Activated CD8-positive, alpha-beta memory T cell treated with anti-CD3 and anti-CD28 coated beads, Interleukin-2, amount 50 U/mL, for 1 hour (primary cell): Measurements from ENCODE around the gene EFNA5.
"Not testable (repeated sequence)": the region's sequence is repeated elsewhere in the genome, so short reads cannot be mapped to it uniquely, and the experiment has no call there.

Source experiments
- DNase-seq: peaks from one replicate; pipeline ENCODE4 v3.0.0-alpha.2; 2020; ENCODE audit errors: extremely low read depth

The EFNA5 gene

DNA sequence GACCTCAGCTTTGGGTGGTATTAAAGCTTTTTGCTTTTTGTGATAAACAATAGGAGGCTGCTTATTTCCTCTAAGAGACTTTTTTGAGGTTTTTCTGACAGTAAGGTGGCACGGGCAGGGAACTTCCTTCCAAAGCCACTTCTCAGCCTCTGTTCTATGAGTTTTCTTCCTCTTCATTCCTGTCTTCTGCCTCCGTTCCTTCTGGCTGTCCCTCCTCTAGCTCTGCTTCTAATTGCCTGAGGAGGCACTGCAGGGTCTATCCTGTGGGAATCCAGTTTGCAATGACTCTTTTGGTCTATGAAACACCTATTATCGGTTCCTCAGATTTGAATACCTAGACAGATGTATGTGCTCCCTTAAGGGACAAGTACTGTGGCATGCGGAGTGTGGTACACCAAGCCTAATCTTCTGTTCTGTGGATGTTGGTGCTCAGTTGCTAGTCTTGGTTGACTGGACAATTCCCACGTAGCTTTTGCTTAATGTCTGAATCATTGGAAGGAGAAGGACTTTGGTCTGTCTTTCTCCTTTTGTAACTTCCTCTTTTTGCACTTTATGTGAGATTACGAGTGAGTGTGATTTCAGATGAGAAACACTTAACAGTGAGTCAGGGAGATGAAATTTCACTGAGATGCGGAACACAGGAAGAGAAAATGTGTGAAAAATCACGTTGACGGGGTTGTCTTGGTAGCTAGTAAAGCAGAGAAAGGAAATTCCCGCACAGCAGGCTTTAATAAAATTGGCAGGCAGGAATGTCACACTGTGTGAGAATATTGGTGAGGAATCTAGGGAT lies 305.2 kb downstream of the EFNA5 start:
- DNase-seq, result no peak

DNA sequence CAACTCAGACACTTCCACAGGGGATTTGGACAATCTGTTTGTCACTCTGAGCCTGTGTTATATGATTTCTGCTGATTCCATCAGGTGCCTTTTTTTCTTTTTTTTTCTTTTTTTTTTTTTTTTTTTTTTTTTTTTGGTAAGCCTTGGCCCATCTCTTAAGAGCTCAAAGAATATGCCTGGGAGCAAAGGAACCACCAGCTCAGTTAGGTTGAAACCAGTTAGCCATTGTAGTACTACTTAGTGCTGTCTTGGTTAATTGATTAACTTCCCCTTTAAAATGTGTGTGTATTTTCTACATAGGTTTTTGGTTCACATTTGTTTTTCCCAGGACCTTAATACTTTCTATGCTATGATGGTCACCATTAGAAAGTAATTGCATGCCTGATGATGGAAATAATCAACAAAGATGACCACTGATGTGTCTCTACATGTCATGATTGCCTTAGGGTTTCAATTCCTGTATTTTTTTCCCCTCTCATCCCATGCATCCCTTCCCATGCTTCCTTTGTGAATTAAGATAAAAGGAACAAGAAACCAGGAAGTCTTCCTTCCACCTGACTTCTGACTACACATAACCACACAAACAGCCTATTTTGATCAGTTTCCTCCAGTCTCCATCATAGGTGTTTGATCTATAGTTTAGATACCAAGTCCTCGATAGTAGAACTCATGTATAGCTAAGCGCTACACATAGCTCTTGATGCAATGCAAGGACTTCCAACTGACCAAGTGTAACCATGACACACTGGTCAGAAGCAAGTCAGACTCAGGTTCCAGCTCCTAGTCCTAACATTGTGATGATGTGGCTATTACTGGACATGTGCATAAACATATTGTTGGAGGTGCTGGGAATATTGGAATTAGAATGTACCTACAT lies 306.1 kb downstream of the EFNA5 start:
- DNase-seq, result no peak

DNA sequence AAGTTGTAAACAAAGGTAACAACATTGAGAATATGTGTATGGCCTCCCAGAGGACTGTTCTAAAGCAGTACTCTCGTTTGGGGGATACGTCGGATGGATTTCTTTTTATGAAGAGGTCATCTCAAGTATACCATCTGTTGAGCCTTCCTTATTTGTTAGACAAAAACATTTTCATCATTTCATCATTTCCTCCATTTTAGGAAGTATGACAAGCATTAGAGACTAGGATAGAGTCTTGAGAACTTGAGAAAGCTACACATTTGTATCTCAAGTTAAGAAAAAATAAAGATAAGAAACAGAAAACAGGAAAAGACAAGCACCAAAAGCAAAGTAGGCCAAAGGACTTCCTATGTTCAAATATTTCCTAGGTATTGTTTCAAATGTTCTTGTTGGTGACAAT lies 307.0 kb downstream of the EFNA5 start:
- no peak for DNase-seq

DNA sequence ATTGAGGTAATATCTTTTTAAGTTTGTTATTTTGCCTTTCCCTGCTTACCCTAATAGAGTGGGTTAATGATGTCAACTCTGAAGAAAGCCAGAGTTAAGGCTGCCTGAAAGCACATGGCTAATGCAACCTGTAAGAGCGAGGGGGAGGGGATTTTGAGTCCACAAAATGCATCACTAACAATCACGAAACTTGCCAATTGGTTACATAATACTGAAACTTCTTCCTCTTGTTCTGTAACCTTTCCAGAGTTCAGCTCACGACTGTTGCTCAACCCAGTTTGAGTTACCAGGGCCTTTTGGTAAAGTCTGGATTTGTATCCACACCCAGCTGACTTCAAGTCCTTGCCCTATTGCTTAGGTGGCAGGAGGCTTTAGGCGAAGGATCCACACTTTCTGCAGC lies 308.8 kb downstream of the EFNA5 start:
- no peak for DNase-seq

DNA sequence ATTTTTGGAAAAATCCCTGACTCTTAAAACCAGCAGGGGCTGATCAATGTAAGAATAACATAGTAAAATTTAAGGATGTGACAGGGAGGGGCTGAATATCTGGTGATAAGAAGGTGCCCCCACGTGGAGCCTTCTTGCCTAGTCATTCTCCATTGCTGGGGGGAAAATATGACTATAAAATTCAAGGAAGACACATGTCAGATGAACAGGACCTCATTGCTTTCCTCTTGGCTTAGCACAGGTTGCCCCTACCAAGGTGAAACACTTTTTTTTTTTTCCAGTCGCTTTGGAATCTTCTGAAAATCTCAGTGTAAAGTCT lies 310.9 kb downstream of the EFNA5 start:
- no peak for DNase-seq

DNA sequence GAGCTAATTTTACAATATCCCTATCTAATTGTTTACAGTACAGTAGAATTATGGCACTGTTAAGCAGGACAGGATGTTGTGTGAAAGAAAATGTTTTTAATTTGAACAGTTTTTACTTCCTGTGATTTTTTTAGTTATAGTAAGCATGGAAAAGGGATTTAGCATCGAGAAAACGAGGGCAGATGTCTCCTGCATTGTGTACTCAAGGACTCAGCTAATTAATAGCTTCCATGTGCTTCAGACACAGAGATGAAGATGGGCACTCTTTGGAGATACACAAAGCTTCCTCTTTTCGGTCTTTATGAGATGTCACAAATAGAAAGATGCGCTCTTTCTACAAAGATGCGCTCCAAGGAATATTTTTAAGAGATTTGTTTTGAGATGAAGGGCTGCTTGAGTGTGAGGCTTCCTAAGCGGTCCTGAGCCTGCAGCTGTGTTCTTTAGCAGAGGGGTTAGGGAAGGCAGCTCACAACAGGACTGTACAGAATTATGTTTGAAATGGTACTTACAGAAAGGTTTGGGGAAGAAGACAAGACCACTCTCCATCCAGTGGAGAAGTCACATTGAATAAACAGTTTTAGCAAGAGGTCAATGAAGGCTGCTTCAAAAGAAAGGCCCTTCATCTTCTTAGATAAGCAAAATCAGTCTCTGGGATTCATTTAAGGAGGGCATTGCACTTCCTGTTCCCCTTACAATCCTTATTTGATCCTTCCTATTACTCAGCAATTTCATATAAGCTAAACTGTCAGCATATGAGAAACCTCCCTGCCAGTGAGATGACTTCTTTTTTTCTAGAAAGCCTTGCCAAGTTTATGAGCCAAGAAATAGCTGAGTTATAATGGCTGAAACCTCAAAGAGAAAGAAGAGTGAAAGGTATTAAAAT lies 311.5 kb downstream of the EFNA5 start:
- no peak for DNase-seq

DNA sequence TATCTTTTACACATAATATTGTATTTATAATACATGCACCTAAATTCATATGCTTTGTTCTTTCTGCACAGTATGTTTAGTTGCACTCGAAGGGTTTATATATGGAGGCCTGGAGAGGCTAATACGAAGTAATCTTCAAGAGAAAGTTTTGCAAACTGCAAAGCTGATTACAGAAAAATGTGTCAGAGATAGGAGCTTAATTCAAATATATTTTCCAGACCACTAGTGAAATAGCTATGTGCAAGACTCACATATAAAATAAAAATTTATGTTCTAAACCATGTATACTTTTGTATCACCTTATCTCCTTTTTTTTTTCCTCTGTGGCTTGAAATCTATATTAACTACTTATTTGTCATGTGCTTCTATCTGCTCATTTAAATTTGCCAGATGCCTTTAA lies 313.8 kb downstream of the EFNA5 start:
- DNase-seq, result no peak

DNA sequence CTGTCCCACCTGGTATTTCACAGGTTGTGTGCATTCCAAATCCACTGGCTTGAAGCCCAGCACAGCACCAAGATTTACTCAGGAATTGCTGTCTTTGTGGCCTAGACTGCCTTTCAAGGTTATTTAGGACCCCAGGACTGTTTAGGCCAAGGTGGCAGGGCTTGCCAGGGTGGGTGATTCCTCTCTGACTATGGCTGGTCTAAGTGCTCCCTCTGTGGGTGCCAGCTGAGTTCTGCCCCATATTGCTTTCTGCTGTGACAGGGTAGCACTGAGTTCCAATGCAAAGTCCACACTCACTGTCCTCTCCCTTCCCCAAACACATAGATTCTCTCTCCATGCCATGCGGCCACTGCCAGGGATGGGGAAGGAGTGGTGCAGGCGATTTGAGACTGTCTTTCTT lies 318.2 kb downstream of the EFNA5 start:
- no peak for DNase-seq

DNA sequence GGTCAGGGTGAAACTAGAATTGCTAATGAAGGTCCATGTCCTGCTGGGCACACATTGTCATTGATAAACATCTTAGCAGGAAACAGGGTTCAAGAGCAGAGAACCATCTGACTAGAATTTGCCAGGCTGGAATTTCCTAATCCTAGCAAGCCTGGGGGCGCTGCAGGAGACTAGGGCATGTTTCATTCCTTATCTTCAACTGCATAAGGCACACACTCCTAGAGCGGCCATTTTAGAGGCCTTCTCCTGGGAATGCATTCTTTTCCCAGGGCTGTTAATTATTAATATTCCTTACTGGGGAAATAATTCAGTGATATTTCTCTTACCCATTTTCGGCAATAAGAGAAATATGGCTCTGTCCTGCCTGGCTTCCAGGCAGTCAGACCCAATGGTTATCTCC lies 324.2 kb downstream of the EFNA5 start:
- DNase-seq, result not testable (repeated sequence)

DNA sequence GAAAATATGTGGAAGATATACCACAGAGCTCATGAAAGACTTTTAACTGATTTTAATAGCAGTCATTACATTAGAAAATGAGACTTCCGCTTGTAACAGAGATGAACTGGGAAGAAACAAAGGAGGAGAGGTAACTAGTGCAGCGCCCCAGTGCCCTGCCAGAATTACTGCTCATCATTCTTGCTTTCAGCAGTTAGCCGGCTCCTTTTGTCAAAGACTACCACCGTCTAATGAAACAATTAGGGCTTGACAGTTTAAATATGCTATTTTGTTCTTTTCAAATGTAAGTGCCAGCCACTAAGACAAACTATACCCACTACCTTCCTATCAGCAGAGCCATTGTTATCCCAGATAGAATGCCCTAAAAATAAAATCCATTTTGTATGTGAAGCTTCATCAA lies 328.4 kb downstream of the EFNA5 start:
- no peak for DNase-seq

DNA sequence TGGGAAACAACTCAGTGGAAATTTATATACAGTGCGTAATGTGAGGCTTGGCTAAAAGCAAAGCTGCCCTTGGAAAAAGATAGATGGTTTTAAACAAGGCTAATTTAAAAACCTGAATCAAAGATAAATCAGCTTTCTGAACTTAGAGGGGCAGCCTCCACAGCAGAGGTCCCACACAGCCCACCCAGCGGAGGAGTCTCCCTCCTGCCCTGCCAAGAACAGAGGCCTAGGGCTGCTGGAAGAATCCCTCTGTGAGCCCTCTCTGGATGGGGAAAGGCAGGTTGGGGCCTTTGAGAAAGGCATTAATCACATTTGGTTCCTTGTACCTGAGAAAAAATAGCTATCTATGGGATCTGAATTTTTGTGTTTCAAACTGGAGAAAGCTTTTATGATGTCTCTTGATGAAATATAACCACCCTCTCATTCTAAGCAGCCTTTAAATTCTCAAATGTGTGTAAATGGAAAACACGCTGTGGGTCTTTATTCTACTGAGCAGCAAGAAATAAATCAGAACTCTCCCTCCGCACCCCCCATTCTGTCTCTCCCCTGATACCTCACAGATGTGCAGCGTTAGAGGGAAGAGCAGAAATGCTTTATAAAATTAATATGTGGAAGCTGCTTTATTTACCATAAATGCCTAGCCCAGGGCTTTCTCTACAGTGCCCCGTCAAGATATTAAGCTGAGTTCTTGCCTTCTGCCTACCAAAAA lies 329.2 kb downstream of the EFNA5 start:
- DNase-seq, result no peak

DNA sequence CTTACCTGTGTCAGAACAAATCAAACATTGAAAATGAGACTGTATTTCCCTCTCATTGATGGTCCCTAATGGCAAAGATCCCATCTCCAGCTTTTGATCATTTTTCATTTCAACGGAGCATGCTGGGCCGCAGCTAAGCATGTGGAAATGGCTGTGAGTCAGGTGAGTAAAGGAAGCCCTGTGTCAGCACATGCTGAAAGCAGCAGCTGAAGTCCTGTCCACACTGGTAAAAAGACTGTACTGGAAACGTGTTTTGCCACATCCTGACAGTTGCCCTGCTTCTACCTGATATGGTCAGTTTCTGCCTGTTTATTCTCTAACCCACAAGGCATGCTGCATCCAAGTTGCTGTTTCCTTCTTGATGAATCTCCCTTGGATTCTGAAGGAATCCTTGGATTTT lies 330.1 kb downstream of the EFNA5 start:
- no peak for DNase-seq

DNA sequence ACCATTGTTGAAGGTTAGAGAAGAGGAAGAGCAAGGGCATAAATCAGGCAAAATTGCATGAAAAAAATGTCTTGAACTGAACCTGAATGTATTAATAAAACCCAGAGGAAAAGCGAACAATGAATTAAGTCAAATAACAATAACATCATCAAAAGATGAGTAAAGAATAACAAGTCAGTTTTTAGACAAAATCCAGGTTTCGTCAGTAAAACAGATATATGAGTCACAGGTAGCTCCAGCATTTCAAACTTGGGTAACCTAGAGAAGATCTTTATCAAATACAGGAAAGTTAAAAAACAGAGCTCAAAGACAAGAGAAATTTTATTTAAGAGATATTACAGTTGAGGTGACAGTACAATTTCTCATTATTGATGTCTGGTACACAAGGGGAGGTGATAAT lies 332.4 kb downstream of the EFNA5 start:
- no peak for DNase-seq

DNA sequence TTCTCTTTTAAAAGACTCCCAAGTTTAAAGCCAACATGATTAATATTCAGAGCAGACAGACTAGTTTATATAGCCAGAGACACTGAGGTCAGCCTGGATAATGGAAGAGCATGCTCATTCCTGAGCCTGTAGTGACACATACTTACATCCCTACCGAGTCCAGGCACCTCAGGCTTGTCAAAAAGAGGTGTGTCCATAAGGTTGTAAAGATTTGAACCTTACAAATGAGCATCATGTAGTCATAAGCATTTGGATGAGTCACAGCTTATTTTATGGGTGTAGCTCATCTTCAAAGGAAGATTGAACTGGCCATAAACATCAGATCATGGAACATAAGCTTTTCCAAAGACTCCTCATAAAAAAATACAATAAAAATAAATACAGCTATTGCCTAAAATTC lies 333.5 kb downstream of the EFNA5 start:
- no peak for DNase-seq

DNA sequence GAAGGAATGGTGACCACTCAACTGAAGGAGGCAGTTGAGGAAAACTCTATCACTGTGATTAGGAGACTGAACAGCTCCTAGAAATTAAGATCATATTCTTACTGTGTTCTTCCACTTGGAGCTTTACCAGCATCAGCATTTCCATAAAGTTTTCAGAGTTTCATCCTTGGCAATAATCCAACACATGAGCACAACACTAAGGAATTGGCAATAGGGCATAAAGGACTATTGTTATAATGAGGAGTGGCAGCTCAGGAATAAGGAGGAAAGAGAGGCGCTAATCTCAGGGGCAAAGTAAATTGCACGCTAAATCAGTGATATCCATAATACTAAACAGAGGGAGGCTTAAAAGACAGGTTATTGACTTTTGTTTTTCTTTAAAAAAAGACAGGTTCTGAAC lies 338.9 kb downstream of the EFNA5 start:
- DNase-seq, result no peak

DNA sequence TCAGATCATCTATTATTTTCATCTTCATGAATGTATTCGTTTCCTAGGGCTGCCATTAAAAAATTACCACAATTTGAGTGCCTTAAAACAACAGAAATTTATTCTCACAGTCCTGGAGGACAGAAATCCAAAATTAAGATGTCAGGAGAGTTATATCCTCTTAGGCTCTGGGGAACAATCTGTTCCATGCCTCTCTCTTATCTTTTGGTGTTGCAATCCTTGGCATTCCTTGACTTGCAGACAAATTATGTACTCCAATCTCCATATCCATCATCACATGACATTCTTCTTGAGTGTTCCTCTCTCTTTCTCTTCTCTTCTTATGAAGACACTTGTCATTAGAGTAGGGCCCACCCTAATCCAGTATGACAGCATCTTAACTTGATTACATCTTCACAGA lies 339.4 kb downstream of the EFNA5 start:
- no peak for DNase-seq

DNA sequence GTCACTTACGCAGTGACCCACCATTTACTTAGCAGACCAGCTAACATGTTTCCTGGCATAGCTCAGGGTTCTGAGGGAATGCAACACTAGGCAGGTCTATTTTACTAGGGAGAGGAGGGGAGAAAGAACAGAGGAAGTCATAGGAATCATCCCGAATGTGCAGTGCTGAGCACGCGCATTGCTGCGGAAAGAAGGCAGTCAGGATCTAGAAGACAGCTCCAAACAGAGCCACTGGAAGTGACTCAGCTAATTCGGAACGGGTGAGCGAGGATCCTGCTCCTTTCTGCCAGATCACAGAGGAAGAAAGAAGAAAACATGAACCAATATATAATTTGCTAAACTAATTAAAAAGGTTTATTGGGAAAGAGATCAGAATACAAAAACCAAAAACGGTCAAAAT lies 339.8 kb downstream of the EFNA5 start:
- no peak for DNase-seq

DNA sequence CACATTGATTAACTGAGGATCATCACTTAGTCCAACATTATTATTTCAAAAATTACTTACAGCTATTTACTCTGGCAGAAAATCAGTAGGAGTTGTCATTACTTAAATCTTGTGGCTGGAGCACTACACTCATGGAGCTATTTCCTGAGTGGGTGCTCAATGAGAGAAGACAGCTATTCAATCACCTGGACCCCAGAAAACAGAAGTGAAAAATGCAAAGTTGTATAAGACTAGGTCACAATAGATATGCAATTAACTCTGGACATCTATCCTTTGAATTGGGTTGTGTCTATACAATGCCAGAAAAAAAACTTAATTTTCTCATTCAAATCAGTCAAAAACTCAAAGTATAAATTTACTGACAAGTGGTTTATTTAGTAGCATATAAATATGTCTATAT lies 340.9 kb downstream of the EFNA5 start:
- no peak for DNase-seq
